COLO829 (cell line): Measurements from ENCODE around the gene JAKMIP1.

ENCODE experiments used
- DNase-seq: peaks from one replicate; pipeline ENCODE4 v3.0.0; 2012; ENCODE audit warnings: low spot score

The JAKMIP1 gene

GRCh38 chr4:6119507-6120020, 80.8 kb downstream of the JAKMIP1 start:
- no peak for DNase-seq

GRCh38 chr4:6118201-6118600, 82.1 kb downstream of the JAKMIP1 start:
- no peak for DNase-seq

- no peak for DNase-seq
Observed at GRCh38 chr4:6116696-6117285, 83.6 kb downstream of the JAKMIP1 start.

GRCh38 chr4:6115746-6116586, 84.4 kb downstream of the JAKMIP1 start:
- no peak for DNase-seq

- DNase-seq = no peak
Observed at GRCh38 chr4:6115342-6115741, 85.0 kb downstream of the JAKMIP1 start.

GRCh38 chr4:6114601-6115000, 85.7 kb downstream of the JAKMIP1 start:
- no peak for DNase-seq

GRCh38 chr4:6114181-6114580, 86.2 kb downstream of the JAKMIP1 start:
- no peak for DNase-seq

GRCh38 chr4:6113641-6114040, 86.7 kb downstream of the JAKMIP1 start:
- no peak for DNase-seq

- DNase-seq = no peak
Observed at GRCh38 chr4:6112606-6113290, 87.6 kb downstream of the JAKMIP1 start.

- no peak for DNase-seq
Observed at GRCh38 chr4:6111354-6111960, 88.9 kb downstream of the JAKMIP1 start.

- no peak for DNase-seq
Observed at GRCh38 chr4:6110681-6111353, 89.5 kb downstream of the JAKMIP1 start.

- no peak for DNase-seq
Observed at GRCh38 chr4:6109842-6110560, 90.3 kb downstream of the JAKMIP1 start.

- no peak for DNase-seq
Observed at GRCh38 chr4:6107886-6108285, 92.5 kb downstream of the JAKMIP1 start.

GRCh38 chr4:6107114-6107791, 93.1 kb downstream of the JAKMIP1 start:
- DNase-seq = no peak

GRCh38 chr4:6106156-6106555, 94.2 kb downstream of the JAKMIP1 start:
- no peak for DNase-seq

- no peak for DNase-seq
Observed at GRCh38 chr4:6105311-6105911, 94.9 kb downstream of the JAKMIP1 start.

GRCh38 chr4:6104541-6105130, 95.7 kb downstream of the JAKMIP1 start:
- no peak for DNase-seq

GRCh38 chr4:6097581-6097980, 102.8 kb downstream of the JAKMIP1 start:
- DNase-seq = no peak

- DNase-seq = no peak
Observed at GRCh38 chr4:6095897-6096296, 104.5 kb downstream of the JAKMIP1 start.
